GM18520 (cell line): ENCODE data around the gene ZNF787.

ENCODE experiments used
- ATAC-seq: cut with Tn5 transposase; IDR thresholded peaks from one replicate; pipeline ENCODE4 v1.9.1; 2021; ENCODE audit not compliant: unreplicated experiment

Gene ZNF787

DNA sequence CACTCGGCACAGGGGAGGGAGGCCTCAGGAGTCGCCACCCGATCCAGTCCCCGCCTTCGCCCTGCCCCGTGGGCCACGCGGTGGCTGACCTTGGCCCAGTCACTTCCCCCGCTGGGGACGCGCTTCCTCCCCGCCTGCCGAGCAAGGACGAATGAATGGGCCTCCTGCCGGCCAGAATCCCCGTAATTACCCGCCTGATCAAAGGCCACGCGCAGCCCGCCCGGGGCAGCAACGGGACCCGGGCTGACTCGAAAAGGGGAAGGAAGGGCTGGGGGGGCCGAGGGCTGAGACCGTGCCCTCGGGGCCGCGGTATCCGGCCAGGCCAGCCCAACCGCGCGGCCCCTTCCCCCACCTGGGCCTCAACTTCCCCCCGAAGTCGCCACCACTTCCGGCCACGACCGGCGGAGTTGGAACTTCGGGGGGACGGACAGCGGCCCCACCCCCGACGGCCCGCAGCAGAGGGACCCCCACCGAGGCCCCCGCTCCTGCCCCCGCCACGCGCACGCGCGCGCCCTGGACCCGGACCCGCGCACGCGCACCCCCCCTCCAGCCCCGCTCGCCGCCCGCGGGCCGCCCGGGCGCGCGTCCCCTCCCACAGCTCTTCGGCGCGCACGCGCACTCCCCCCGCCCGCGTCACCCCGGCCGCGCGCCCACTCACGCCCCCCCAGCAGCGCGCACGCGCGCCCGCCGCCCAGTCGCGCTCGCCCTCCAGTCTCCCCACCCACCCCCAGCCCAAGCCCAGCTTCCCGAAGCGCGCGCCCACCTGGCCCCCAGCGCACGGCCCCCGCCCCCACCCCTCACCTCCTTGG, 520 bp downstream of the ZNF787 start:
- ATAC-seq, result no peak

GRCh38 chr19:56120002-56120370, 1.1 kb downstream of the ZNF787 start:
- no peak for ATAC-seq

DNA sequence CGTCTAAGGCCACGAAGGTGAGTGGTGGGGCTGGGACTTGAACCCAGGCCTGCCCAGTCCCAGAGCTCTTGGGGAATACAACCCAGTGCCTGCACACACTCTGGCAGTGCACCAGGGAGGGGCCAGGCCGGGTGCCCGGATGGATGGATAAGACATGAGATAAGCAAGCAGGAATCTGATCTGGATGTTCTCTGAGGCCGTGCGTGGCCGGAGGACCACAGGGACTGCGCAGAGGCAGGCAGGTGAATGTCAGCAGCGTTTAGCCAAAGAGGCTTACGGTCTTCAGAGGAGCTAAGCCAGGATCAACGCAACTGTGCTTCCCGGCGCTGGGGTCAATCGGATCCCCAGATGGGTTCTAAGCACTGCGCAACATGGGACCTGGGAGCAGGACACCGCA, 1.5 kb downstream of the ZNF787 start:
- no peak for ATAC-seq

- ATAC-seq, result no peak
Observed at GRCh38 chr19:56118666-56119581, 2.2 kb downstream of the ZNF787 start.

GRCh38 chr19:56117889-56118288, 3.2 kb downstream of the ZNF787 start:
- no peak for ATAC-seq

DNA sequence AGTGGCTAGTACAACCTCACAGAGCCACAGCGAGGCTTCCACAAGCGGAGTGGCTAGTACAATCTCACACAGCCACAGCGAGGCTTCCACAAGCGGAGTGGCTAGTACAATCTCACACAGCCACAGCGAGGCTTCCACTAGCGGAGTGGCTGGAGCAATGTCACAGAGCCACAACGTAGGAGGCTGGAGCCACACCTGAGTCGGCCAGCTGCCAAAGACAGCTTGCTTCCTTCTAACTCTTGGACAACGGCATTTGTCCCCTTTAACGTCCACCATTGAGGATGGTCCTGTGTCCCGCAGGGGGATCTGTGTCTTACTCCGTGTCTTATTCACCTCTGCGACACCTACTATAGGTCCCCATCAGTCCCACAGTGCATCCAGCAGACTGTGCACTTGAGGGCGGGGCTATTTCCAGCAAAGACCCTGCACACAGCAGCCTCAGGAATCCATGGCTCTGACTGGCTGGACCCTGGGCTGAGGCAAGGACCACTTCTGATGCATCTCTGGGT, 3.7 kb downstream of the ZNF787 start:
- no peak for ATAC-seq

- no peak for ATAC-seq
Observed at GRCh38 chr19:56116606-56117005, 4.5 kb downstream of the ZNF787 start.

GRCh38 chr19:56115490-56115889, 5.6 kb downstream of the ZNF787 start:
- no peak for ATAC-seq

- ATAC-seq, result no peak
Observed at GRCh38 chr19:56114778-56115110, 6.4 kb downstream of the ZNF787 start.

DNA sequence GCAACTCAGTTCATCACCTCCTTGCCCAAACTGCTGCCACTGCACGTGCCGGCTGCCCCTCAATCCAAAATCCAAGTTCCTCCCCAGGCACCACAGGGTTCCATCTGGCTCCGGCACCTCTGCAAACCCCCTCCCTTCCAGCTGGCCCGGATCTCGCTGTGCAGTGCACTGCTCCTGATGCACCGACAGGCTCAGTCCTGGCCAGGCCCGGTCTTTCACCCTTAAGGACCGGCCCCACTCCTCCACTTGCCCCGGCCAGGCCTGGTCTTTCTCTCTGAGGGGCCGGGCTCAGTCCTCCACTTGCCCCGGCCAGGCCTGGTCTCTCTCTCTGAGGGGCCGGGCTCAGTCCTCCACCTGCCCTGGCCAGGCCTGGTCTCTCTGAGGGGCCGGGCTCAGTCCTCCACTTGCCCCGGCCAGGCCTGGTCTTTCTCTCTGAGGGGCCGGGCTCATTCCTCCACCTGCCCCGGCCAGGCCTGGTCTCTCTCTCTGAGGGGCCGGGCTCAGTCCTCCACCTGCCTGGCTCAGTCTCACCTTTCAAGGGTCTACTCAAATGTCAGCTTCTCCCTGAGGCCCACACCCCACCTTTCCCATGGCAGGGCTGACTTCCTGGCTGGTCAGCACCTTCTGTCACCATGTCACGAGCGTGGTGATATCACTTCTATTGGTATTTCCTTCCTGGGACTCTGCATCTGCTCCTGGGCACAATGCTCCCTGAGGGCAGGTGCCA, 6.9 kb downstream of the ZNF787 start:
- no peak for ATAC-seq

GRCh38 chr19:56113074-56113632, 7.9 kb downstream of the ZNF787 start:
- no peak for ATAC-seq

DNA sequence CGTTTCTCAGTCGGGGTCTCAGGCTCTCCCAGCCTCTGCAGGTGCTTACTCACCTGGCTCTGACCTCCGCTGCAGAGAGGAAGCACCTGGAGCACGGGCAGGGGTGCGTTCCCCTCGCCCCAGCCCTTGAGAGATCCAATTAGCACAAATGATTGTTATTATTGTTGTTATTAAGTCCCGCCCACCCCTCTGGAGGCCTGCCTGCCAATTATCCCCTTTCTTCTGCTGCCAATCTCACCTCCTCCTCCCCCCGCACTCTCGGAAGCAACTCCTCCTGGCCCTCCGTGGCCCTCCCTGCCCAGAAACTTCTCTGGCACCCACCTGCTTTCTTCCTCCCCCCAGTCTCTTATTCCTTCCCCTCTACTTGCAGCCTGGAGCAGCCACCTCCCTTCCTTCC, 8.8 kb downstream of the ZNF787 start:
- ATAC-seq, result no peak

DNA sequence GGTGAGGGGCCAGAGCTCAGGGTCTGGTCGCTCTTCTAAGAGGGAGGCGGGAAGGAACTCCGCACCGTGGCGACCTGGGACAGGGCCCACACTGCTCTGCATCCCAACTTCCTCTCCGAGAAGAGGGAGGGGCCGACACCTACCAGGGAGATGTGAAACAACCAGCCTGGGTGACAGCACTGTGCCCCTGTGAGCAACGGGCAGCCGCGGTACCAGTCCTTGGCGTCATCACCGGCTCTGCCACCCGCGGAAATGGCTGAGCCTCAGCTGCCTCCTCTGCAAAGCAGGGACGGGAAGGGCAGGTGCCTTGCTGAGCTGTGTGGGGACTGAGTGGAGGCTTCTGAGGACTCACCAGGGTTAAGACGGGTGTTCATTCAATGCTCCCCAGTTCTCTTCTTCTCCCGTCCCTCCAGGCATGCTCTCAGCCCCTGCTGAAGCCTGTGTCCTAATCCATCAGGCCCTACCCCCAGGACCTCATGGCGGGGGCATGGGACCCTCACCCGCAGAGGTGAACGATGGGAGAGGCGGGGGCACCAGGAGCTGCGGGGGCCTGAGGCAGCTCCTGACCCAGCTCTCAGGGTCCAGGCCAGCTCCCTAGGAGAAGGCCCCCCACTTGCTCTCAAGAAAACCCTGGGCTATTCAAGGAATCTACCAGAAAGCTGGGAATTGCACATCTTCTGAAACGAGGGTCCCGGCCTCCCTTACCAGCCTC, 9.3 kb downstream of the ZNF787 start:
- peak; percentile 96 for ATAC-seq

GRCh38 chr19:56110515-56111448, 10.3 kb downstream of the ZNF787 start:
- no peak for ATAC-seq

DNA sequence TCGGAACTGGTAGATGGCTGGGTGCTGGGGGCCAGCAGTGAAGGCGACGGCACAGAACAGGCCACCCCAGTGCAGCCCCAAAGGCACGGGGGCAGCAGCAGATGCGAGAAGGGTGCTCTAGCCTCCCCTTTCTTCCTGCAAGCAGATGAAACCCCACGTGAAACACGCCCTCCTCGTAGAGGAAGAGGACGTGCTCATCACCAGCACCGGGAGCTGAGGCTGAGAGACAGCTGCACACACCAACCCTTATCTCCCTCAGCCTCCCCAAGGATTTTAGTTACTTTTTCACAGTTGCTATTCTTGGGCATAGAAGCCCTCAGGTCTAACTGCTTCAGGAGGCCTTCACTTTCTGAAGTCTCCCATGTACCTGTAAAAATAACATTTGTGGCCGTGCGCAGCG, 11.9 kb downstream of the ZNF787 start:
- no peak for ATAC-seq

DNA sequence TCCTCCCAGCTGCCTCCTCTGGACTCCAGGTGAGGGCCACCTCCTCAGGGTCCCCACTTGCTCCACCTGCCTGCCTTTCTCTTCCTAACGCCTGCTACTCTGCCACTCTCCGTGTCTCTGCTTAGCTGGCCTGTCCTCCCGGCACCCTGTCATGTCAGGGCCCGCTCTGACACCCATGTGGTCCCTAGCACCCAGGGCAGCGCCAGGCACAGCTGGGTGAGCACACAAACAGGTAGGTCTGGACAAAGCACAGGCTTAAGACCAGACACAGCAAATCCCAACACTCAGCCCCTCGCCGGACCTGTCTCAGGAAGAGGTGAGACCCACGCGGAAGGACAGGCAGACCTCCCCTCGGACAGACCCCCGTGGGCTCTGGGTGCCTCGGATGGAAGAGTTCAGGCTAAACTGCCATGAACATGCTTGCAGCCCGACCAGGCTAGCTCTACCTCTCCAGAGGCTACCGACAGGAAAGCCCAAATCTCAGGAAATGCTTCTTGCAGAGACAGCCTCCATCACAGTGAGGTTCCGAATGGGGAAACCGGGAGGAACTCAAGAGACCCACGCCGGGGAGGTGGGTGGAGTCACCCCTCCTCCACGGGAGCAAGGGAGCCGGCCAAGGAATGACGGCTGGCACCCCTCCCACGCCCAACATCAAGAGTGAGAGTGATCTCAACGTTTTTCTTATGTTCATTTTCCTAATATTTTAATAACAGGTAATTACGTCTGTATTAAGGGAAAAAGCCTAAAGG, 12.5 kb downstream of the ZNF787 start:
- ATAC-seq, result no peak

DNA sequence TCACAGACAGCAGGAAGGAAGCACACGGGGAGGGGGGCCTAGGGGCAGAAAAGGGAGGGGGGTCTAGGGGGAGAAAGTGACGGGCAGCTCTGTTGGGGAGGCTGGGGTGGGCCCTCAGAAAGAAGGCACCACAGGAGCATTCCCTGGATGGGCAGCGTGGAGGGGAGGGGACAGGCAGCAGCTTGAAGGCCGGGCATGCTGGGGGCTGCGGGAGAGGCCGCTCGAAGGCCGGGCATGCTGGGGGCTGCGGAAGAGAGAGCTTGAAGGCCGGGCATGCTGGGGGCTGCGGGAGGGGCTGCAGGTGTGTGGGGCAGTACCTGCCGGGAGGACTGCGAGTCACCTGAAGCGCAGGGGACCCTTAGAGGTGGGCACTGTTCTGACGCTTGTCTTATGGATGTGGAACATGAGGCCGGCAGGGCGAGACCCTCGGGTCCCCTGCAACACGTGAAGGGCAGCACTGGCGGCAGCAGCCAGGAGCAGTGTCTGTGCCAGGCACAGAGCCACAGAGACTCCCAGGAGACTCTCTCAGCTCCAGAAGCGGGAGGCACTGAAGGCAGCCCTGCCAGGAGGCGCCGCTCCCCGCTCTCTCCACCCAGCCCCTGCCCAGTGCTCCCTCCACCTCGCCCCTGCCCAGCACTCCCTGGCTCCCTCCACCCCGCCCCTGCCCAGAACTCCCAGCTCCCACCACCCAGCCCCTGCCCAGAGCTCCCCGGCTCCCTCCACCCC, 13.3 kb downstream of the ZNF787 start:
- ATAC-seq, result no peak

- ATAC-seq, result no peak
Observed at GRCh38 chr19:56106993-56107392, 14.1 kb downstream of the ZNF787 start.
